Measurements from ENCODE around the gene ETNK2. TPM values are rescaled to one million over a fixed set of nuclear protein-coding genes. Genes with fewer than 3 reads are reported as not detected.
A peak's percentile ranks its signal among the peaks of the same experiment; 100 is the strongest.

ETNK2 gene
- total and polyA plus RNA-seq, 2 of the 8 experiments (the other 6 are each of a cell fraction or from before 2014, with no cell fraction given), result 20.1 to 26.7 TPM

DNA sequence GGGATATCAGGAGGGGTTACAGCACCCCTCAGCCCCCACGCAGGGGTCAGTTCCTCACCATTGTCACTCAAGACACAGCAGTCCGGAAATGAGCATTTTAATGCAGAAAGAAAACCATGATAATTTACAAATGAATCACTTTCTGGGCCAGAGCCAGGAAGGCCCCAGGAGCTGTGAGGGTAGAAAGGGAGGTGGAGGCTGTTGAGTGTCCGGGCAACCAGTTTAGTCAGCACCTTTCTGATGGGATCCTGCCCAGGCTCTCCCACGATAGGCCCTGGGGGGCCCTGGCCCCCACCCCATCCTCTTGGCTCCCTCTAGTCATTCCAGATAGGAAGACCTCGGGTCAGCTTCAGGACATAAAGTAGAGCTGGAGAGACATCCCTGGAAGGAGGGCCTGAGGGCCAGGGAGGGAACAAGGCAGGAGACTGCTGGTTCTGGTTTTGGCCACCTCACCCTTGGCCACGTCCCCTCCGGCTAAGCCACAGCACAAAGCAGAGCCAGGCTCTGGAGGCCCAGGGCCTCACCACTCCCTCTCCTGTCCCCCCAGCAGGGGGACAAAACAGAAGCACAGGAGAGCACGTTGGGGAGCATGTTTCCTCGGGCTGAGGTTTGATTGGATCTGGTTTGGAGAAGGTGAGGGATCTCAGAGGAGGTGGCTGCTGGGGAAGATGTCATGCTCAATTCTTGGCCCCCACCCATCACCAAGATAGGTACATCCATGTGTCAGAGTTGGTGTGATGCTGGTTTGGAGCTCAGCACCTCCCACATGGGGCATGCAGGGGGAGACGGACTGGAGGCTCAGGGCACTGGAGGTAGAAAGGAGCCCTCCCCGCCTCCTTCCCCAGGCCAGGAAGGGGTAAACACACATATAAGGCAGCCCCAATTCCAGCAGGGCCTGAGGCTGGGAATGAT lies 20.6 kb downstream of the ETNK2 start (continued):
- TF ChIP-seq, protein P1, sequence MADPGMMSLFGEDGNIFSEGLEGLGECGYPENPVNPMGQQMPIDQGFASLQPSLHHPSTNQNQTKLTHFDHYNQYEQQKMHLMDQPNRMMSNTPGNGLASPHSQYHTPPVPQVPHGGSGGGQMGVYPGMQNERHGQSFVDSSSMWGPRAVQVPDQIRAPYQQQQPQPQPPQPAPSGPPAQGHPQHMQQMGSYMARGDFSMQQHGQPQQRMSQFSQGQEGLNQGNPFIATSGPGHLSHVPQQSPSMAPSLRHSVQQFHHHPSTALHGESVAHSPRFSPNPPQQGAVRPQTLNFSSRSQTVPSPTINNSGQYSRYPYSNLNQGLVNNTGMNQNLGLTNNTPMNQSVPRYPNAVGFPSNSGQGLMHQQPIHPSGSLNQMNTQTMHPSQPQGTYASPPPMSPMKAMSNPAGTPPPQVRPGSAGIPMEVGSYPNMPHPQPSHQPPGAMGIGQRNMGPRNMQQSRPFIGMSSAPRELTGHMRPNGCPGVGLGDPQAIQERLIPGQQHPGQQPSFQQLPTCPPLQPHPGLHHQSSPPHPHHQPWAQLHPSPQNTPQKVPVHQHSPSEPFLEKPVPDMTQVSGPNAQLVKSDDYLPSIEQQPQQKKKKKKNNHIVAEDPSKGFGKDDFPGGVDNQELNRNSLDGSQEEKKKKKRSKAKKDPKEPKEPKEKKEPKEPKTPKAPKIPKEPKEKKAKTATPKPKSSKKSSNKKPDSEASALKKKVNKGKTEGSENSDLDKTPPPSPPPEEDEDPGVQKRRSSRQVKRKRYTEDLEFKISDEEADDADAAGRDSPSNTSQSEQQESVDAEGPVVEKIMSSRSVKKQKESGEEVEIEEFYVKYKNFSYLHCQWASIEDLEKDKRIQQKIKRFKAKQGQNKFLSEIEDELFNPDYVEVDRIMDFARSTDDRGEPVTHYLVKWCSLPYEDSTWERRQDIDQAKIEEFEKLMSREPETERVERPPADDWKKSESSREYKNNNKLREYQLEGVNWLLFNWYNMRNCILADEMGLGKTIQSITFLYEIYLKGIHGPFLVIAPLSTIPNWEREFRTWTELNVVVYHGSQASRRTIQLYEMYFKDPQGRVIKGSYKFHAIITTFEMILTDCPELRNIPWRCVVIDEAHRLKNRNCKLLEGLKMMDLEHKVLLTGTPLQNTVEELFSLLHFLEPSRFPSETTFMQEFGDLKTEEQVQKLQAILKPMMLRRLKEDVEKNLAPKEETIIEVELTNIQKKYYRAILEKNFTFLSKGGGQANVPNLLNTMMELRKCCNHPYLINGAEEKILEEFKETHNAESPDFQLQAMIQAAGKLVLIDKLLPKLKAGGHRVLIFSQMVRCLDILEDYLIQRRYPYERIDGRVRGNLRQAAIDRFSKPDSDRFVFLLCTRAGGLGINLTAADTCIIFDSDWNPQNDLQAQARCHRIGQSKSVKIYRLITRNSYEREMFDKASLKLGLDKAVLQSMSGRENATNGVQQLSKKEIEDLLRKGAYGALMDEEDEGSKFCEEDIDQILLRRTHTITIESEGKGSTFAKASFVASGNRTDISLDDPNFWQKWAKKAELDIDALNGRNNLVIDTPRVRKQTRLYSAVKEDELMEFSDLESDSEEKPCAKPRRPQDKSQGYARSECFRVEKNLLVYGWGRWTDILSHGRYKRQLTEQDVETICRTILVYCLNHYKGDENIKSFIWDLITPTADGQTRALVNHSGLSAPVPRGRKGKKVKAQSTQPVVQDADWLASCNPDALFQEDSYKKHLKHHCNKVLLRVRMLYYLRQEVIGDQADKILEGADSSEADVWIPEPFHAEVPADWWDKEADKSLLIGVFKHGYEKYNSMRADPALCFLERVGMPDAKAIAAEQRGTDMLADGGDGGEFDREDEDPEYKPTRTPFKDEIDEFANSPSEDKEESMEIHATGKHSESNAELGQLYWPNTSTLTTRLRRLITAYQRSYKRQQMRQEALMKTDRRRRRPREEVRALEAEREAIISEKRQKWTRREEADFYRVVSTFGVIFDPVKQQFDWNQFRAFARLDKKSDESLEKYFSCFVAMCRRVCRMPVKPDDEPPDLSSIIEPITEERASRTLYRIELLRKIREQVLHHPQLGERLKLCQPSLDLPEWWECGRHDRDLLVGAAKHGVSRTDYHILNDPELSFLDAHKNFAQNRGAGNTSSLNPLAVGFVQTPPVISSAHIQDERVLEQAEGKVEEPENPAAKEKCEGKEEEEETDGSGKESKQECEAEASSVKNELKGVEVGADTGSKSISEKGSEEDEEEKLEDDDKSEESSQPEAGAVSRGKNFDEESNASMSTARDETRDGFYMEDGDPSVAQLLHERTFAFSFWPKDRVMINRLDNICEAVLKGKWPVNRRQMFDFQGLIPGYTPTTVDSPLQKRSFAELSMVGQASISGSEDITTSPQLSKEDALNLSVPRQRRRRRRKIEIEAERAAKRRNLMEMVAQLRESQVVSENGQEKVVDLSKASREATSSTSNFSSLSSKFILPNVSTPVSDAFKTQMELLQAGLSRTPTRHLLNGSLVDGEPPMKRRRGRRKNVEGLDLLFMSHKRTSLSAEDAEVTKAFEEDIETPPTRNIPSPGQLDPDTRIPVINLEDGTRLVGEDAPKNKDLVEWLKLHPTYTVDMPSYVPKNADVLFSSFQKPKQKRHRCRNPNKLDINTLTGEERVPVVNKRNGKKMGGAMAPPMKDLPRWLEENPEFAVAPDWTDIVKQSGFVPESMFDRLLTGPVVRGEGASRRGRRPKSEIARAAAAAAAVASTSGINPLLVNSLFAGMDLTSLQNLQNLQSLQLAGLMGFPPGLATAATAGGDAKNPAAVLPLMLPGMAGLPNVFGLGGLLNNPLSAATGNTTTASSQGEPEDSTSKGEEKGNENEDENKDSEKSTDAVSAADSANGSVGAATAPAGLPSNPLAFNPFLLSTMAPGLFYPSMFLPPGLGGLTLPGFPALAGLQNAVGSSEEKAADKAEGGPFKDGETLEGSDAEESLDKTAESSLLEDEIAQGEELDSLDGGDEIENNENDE (IDR thresholded peaks at IDR 0.05; ENCODE audit: insufficient replicate concordance, low read length), result no peak
- TF ChIP-seq SIN3A (conservative IDR thresholded peaks at IDR 0.05 in 1 of 2, IDR thresholded peaks at IDR 0.05 in 1 of 2; ENCODE audit: low read depth in 1 of 2, low read length in 2 of 2), result no peak
- peak; percentile 75 for TF ChIP-seq POLR2AphosphoS5 (IDR thresholded peaks at IDR 0.05; ENCODE audit: low read depth, low read length)
- peak in 1 of 2 experiments; percentile 32; a peak in 2 of 3 replicates for TF ChIP-seq POLR2A (IDR thresholded peaks at IDR 0.05; ENCODE audit: control extremely low read depth in 1 of 2, low read depth in 2 of 2, low read length in 2 of 2)
- TF ChIP-seq ASH2L (IDR thresholded peaks at IDR 0.05; ENCODE audit: low read length), result no peak
- no peak for TF ChIP-seq BACH1 (IDR thresholded peaks at IDR 0.05; ENCODE audit: low read length)
- no peak for TF ChIP-seq SP1 (IDR thresholded peaks at IDR 0.05; ENCODE audit: low read depth, low read length)
- TF ChIP-seq, protein P2, sequence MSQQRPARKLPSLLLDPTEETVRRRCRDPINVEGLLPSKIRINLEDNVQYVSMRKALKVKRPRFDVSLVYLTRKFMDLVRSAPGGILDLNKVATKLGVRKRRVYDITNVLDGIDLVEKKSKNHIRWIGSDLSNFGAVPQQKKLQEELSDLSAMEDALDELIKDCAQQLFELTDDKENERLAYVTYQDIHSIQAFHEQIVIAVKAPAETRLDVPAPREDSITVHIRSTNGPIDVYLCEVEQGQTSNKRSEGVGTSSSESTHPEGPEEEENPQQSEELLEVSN (IDR thresholded peaks at IDR 0.05), result no peak
